Activated CD4-positive, alpha-beta T cell treated with anti-CD3 and anti-CD28 coated beads, Interleukin-2, amount 50 U/mL, for 1 hour (primary cell): ENCODE data around the gene ABCE1.

Experiments
- DNase-seq: peaks from one replicate; pipeline ENCODE4 v3.0.0-alpha.2; 2020

Gene ABCE1

DNA sequence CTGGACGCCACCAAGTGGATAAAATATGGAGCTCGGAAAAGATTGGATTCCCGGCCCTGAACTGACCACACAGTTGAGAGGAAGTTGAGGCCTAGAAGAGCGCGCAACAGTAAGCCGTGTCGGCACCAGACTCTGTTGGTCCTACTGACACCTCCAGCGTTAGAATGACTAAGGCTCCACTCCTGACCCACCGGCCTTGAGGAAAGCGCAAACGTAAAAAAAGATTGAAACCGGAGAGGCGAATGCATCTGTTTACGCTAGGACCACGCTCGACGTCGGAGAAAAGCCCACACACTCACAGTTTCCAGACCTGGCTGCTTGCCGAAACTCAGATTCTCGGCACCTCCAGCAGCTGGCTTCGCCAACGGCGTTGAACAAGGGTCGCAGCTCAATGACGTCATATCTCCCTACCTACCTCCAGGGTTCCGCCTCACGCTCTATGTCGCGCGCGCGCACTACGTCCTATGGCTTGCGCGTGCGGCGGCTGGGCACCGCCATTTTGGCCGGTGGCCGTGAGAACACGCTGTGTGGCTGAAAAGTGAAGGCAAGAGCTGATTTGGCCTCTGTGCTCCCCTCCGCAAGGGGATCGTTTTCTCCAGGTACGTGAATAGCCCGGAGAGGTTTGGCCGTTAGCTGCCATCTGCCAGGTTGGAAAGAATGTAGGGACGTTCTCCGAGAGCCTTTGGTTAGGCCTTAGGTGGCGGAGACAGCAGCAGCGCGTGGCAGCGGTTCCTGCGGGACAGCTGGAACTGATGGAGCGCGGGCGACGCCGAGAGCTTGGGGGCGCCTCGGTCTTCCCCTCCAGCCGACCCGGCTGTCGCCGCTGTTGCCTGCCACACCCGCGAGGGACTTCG is at the start of gene ABCE1, which contains the start of gene ANAPC10:
ABCE1 (plus strand) TSS at position 491 of the 854 bp plus-strand sequence. CDS start 6,102 bp downstream, outside the sequence.
ANAPC10 (minus strand) TSS at position 376 of the 854 bp plus-strand sequence. CDS start 2,097 bp downstream, outside the sequence.
- DNase-seq, result peak; percentile 96

DNA sequence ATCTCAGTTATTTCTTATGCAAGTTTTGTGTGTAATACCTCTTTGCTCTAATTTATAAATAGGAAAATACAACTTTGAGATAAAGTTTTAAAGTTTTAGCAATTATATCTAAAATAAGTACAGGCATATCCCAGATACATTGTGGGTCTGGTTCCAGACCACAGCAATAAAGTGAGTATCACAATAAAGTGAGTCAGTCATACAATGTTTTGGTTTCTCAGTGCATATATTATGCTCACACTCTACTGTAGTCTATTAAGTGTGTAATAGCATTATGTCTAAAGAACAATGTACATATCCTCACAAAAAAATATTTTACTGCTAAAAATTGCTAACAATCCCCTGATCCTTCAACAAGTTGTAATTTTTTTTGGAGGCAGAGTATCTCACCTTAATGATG is 49.3 kb upstream of the ABCE1 start:
- no peak for DNase-seq

DNA sequence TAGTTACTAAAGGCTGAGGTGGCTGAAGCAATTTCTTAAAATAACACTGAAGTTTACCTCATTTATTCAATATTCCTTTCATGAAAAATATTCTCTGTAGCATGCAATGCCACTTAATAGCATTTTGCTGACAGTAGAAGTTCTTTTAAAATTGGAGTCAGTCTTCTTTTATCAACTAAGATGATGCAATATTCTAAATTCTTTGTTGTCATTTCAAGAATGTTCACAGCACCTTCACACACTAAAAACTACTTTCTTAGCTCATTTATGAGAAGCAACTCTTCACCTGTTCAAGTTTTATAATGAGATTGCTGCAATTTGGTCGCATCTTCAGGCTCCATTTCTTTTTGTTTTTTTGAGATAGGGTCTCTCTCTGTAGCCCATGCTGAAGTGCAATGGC is 48.9 kb upstream of the ABCE1 start:
- no peak for DNase-seq

DNA sequence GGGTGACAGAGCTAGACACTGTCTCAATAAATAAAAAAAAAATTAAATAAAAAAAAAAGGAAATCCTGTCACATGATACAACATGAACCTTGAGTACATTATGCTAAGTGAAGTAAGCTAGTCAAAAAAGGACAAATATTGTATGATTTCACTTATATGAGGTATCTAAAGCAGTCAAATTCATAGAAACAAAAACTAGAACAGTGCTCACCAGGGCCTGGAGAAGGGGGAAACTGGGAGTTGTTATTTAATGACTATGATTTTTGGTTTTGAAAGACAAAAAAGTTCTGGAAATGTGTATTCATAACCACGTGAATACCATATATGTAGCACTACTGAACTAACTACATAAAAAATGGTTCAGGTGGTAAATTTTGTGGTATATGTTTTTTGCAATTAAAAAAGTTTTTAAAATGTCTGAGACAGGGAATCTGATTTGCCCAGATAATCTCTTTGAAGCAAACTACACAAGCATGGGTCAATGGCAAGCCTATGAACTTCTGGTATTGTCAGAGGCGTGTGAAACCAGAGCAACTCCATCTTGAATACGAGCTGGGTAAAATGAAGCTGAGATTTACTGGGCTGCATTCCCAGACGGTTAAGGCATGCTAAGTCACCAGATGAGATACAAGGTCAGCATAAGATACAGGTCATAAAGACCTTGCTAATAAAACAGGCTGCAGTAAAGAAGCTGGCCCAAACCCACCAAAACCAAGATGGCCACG is 42.4 kb upstream of the ABCE1 start:
- no peak for DNase-seq

DNA sequence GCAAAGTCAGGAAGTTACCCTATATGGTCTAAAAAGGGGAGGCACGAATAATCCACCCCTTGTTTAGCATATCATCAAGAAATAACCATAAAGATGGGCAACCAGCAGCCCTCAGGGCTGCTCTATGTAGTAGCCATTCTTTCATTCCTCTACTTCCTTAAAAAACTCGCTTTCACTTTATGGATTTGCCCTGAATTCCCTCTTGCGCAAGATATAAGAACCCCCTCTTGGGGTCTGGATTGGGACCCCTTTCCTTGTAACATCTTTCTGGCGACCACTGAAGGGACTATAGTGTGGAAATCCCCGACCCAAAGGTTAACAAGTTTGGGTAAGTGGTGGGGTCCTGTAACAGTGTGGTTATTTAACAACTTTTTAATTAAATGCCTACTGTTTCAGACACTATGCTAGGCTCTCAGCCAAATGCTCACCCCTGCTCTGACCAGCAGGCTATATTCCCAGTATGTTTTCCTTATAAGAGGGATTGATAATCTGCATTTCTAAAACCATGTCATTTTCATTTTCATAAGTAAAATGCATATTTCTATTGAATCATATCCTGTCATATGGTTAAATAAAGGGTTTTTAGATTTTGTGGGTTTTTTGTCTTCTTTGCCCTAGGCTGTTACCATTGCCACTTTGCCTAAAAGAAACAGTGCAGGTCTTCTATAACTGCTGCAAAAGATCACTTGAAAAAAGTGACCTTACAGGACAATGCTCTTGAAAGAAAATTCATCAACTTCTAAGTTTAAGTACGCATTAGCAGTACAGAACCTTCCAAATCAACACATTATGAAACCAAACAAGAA is 41.6 kb upstream of the ABCE1 start:
- no peak for DNase-seq

DNA sequence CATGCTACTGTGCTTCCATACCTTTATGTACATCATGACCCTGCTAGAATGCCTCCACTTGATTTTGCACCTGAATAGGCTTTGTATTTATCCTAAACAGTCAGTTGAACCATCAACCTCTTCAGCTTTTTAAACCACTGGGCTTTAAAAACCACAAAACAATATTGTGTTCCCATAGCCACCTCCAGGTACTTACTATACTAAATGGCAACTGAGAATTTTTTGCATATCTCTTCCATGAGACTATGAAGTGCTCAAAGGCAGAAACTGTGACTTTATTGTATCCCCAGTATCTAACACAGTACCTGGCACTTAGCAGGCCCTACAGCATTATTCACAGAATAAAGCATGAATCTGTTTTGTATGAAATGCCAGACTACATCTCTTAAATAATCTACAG is 39.9 kb upstream of the ABCE1 start:
- DNase-seq, result no peak

DNA sequence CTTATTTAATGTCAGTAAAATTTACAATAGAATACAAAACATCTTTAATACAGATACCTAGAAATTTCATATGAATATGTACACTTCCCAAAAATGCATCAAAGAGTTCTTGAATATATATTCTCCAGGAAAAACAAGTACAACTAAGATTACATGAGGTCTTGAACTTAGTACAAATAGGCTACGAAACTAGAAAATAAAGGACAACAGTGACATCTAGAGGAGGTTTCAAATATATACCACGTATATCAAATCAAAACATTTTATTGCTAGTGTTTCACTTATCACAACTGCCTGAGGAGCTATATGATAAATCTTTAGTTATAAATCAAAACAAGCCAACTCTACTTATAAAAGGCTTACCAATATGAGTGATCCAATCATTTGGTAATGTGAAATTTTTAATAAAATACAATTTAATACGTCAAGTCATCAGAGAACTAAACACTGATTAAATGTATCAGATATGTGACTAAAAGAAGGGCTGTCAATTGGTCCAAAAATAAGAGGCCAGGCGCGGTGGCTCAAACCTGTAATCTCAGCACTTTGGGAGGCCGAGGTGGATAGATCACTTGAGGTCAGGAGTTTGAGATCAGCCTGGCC is 36.7 kb upstream of the ABCE1 start:
- no peak for DNase-seq

DNA sequence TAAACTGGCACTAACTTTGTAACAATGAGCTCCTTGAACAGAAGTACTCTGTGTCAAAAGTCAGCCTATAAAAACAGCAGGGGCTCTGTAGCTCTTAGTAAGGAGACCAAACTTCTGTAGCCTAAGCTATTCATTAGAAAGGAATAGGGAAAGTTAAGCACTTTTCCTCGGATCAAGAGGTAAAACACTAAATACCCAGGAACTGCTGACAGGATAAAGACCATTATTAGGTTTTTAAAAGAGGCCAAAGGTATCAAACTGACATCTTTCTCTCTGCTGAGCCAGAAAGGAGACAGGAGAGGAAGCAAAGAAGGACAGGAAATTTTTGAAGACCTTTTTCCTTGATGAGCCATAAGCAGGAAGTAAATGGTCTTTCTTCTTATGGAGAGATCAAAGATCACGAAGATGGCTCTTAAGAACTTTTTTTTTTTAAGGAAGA is 32.0 kb upstream of the ABCE1 start:
- no peak for DNase-seq

DNA sequence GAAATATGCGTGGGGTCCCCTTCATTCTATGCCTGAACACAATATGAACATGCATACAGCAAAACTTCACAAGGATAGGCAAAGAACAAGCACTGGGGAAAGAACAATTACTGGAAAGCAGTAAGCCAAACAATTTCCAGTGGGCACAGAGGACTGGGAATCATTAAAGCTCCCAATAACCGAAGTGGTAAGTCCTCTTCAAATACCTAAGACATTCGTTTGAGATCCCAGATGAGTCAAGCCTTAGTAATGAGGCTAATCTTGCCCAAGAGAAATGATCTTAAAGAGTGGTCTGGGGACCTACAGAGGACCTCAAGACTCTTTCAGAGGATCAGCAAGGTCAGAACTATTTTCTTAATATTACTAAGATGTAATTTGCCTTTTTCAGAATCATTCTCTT is 28.8 kb upstream of the ABCE1 start:
- no peak for DNase-seq

DNA sequence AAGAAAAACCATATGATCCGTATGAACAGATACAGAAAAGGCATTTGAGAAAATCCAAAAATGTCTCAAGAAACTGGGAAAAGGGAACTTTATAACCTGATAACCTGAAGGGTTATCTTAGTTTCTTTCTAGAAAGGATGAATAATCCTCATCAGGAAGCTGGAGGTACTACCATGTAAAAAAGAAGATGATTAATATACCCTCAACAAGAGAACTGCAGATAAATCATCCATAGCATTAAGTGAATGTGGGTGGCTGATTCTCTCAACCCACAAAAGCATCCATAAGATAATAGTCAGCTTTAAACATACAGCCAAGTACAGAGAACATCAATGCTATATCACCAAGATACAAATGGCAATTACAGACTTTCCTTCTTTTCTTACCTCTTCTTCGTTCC is 26.6 kb upstream of the ABCE1 start:
- no peak for DNase-seq

DNA sequence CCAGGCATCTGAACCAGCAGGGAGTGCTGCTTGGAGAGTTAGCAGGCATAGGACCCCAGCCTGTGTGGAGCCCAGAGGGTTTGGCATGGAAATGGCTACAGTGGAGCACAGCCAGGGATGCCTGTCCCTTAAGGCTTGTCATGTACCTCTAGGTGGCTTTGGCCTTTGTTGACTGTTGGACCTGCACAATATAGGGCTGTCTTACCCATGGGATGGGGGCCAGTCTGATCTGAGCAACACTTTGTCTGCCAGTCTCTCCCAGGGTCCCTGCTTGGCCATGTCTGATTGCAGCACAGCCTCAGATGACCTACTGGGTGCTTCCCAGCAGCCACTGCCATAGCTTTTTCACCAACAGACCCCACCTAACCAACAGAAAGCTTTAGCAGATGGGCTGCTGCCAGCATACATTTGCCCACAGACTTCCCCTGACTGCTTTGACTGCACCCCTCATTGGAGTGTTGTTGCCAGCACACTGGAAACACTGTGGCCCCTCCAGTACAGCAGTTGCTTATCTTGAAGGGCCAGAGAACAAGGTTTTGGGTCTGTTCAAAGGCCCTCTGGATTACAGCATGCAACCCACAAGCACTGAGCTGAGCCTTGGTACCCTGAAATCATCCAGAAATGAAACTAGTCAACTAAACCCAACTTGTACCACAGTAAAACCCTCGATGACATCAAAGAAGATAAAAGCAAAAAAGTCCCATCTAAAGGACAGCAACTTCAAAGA is 22.2 kb upstream of the ABCE1 start:
- no peak for DNase-seq

DNA sequence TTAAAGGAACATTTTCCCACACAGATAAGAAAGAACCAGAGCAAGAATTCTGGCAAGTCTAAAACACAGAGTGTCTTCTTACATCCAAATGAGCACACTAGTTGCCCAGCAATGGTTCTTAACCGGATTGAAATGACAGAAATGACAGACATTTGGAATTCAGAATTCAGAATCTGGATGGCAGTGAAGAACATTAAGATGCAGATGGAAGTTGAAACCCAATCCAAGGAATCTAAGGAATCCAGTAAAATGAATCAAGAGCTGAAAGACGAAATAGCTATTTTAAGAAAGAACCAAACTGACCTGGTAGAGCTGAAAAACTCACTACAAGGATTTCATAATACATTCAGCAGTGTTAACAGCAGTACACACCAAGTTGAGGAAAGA is 21.6 kb upstream of the ABCE1 start:
- DNase-seq, result no peak

DNA sequence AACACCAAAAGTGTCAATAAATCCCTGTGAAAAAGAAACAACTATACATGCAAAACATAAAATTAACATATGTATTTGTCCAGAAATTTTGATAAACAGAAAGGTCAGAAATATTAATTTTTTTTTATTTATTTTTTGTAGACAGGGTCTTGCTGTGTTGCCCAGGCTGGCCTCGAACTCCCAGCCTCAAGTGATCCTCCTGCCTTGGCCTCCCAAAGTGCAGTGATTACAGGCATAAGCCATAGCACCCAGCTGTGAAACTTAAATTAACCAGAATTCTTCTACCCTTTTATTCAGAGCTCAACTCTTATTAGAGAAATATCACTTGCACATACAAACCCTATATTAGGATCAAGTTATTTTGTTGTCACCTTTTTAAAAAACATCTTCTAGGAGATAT is 16.4 kb upstream of the ABCE1 start:
- no peak for DNase-seq

DNA sequence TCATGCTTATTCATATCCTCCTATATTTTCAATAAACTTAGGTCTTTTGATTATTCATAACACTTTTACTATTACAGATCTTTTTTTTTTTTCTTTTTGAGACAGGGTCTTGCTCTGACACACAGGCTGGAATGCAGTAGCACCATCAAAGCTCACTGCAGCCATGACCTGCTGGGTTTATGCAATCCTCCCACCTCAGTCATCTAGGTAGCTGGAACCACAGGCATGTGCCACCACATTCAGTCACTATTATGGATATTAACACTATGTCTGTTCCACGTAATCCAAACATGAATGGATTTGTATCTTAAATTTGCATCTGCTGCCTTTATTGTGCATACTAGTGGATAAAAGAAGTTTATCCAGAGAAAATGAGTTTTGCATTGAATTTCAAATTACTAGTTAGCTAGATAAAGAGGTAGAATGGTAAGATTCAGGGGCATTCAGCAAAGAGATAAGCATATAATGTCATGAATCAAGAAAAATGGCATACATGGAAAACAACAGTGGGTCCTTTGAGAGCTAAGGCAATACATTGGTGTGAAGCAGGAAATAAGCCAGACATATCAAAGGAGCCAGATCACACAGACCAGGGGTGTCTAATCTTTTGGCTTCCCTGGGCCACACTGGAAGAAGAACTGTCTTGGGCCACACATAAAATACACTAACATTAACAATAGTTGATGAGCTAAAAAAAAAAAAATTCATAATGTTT is 14.1 kb upstream of the ABCE1 start:
- DNase-seq, result no peak

DNA sequence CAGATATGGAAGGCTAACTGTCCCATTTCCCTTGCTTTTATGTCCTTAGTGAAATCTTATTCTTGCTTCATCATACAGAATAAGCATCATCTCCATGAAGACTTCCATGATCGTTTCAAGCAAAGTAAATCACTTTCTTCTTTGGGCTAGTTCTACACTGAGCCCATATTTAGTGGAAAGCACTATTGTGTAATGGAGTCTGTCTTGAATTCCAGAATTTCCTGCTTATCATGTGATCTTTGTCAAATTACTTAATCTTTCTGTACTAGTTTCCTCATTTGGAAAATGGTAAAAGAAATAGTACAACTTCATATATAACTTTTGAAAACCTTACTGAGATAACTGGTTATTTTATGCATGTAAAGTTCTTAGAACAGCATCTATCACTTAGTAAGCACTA is 7.7 kb upstream of the ABCE1 start:
- no peak for DNase-seq

DNA sequence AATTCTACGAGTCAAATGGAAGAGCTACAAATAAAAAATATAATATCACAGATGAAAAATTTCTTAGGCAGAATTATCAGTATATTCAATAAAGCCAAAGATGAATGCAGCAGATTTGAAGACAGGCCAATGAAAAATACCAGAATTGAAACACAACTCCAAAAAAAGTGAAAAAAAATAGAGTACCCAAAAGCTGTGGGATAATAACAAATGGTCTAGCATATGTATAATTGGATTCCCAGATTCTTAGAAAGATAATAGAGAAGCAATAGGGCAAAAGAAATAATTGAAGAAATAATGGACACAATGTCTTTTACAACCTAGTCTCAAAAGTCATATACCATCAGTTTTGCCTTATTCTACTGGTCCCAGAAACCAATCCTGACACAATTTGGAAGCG is 4.5 kb upstream of the ABCE1 start:
- no peak for DNase-seq

DNA sequence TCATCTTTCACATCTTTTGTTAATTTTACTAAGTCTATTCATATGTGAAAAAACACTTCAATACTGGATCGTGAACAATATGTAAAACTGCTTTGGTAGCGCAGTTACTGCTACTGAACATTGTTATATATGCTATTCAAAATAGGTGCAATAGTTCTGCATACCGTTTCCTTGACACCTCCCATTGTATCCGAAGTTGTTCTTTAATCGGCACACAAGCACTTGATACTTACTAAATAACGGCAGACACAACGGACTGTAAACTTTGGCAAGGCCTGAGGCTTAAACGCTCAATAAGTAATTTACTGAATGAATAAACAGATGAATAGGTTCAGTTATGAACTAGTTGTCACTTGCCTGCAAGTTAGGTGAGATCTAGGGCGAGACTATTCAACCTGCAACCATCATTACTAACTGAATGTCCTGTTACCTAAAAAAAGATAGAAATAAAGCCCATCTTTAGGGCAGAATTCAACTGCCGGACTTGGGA is 735 bp upstream of the ABCE1 start:
- no peak for DNase-seq

DNA sequence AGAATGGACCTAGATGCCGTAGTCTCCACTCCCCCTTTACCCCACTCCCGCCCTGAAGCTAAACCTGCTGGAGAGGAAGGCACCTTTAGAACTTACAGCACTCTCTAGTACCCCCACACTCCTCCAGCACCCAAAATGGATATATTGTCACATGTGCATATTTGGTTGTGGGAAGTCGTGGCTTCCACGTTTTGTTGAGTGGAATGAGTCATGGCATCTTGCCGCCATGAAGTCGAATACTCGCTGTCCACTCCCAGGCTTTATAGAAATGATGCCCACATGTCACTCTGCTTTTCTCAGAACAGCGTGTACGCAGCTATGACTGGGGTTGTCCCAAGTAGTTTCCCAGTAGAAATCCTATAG is 545 bp downstream of the ABCE1 start:
- peak; percentile 19 for DNase-seq

DNA sequence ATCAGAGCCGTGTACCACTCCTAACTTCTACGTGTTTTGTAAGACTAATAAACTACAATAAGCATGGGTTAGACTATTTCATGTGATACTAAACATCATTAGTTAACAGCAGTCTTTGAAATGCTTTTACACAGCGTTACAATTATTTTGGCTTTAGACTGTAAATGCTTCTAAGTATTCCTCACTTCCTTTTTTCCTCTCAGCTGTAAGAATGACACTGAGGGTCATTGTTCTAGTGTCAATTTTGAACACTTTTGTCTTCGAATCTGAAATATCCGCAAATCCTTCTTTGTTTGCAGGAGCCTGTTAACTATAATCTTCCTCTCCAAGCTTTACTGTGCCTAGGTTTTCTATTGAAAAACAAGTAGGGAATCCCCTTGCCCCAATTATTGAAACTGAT is 1.5 kb downstream of the ABCE1 start:
- DNase-seq, result no peak

DNA sequence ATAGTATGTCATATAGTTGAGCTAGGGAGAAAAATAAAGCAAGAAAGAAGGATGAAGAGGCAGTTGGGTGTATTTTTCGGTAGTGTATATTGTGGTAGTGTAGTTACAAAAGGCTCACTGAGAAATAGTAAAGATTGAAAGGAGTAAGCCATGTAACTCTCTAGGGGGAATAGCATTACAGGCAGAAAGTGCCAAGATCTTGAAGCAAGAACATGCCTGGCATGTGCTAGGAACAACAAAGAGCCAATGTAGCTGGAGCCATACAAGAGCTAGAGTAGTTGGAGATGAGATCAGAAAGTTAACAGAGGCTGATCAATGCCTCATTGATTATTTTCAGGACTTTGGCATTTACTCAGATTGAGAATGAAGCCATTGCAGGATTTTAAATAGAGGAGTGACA is 3.0 kb downstream of the ABCE1 start:
- no peak for DNase-seq

DNA sequence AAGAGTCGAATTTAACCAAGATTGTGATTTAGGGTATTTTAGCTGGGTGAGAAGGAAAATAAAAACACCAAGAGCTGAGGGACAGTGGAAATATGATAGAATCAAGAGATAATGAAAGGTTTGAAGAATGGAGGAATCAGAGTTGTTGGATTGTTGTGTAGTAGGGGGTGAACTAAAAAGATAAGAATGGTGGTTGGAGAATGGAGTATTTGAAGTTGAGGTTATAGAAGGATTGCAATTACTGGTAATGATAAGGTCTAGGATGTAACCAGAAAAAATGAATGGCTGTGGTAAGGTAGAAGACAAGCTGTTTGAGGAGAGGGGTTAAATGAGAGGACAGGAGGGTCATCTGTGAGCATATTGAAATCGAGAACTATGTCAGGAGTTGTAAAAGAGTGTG is 4.5 kb downstream of the ABCE1 start:
- no peak for DNase-seq
